Endothelial cell of coronary artery (primary cell): ENCODE measurements around the gene PSTPIP1. TPM values are rescaled to one million over a fixed set of nuclear protein-coding genes. Genes with fewer than 3 reads are reported as not detected.

ENCODE experiments used
- total RNA-seq: library from RNA; depleted of rRNA; stranded (reverse); fragments of >200 nt; gene quantifications from 2 replicates; pipeline ENCODE4 v1.2.3, GENCODE V29; 2014

PSTPIP1 gene
- 0.09 and 0.47 TPM in 2 replicates for total RNA-seq

DNA sequence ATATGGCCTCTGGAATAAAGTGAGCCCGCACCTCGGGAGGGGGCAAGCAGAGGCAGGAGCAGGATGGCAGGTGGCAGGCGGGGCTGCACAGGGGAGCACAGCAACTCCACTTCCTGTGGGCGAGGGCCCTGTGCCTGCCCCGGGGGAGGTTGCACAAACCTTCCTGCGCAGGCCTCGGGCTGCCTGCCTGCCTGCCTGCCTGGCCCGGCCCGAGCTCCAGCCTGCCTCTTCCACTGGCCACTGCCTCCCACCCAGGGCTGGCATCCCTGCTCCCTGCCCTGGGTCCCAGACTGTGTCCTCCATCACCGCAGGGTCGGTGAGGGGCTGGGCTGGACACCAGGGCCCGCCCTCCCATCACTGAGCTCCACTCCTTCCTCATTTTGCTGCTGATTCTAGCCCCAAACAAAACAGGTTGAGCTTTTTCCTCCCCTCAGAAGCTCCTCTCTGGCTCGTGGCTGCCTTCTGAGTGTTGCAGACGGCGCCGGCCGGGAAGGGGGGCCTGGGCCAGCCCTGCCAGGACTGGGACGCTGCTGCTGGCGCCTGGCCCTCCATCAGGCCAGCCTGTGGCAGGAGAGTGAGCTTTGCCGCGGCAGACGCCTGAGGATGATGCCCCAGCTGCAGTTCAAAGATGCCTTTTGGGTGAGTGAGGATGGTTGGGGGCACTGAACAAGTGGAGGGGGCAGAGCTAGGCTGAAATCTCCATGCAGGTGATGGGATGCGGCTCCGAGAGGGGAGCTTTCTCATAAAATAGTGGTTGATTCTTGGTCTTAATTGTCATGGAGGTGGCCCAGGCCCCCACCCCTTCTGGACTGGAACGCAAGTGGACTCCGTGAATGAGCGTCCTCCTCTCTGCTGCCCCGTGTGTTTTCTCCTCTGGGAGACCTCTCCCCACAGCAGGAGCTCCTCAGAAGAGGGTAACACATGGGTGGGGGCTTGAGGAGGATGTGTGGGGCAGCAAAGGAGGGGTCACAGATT is at the start of gene PSTPIP1:
PSTPIP1 (plus strand) TSS at position 156 of the 975 bp plus-strand sequence; CDS start at position 604, 448 bp downstream.

DNA sequence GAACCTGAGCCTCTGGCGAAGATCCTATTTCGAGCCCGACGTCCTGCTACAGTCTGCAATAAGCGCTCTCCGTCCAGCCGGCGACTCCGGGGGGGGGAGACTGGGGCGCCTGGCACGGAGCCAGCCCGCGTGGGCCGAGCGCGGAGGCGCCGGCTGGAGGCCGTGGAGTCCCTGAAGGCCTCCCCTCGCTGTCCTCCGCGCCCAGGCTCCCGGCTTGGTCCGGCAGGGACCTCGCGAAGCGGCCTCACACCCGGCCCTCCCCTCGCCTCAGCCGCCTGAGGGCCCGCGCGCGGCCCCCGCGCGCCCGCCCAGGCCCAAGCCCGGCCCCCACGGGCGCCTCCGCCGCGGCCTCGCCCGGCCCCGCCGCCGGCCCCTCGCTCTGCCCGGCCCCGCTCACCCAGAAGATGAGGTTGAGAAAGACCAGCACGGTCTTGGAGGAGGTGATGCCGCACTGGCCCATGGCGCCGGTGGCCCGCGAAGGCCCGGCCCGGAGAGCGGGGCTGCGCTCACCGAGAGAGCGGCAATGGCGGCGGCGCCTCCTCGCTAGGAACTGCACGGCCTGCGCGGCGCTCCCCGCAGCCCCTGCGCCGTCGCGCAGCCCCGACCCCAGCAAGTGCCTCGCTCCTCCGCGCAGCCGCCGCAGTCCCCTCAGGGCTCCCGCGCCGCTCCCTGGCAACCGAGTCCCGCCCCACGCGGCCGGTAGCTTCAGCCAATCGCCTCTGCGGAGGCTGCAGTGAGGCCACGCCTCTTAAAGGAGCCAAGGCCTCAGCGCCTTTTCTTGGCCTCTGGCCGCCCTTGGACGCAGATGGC is 75.8 kb downstream of the PSTPIP1 start, which contains the start of gene TSPAN3:
TSPAN3 (minus strand) TSS at position 615 of the 810 bp plus-strand sequence; CDS start at position 460, 155 bp downstream.

Other genes with a start within 250 kb of the PSTPIP1 start
- gene SCAPER, start 89.8 kb upstream of the PSTPIP1 start, total RNA-seq: 4.6 and 6.1 TPM in 2 replicates
- 37.7 and 57.8 TPM in 2 replicates for gene RCN2, start 63.4 kb upstream of the PSTPIP1 start, total RNA-seq
- gene TSPAN3, start 76.0 kb downstream of the PSTPIP1 start, total RNA-seq: 277 and 280 TPM in 2 replicates